Measurements from ENCODE around the gene TMEM184A. TPM values are rescaled to one million over a fixed set of nuclear protein-coding genes. Genes with fewer than 3 reads are reported as not detected.
A peak's percentile ranks its signal among the peaks of the same experiment; 100 is the strongest.

Gene TMEM184A
- total and polyA plus RNA-seq, 2 of the 13 experiments (the other 11 are each of a cell fraction or from before 2014, with no cell fraction given): 9.5 to 20.4 TPM

DNA sequence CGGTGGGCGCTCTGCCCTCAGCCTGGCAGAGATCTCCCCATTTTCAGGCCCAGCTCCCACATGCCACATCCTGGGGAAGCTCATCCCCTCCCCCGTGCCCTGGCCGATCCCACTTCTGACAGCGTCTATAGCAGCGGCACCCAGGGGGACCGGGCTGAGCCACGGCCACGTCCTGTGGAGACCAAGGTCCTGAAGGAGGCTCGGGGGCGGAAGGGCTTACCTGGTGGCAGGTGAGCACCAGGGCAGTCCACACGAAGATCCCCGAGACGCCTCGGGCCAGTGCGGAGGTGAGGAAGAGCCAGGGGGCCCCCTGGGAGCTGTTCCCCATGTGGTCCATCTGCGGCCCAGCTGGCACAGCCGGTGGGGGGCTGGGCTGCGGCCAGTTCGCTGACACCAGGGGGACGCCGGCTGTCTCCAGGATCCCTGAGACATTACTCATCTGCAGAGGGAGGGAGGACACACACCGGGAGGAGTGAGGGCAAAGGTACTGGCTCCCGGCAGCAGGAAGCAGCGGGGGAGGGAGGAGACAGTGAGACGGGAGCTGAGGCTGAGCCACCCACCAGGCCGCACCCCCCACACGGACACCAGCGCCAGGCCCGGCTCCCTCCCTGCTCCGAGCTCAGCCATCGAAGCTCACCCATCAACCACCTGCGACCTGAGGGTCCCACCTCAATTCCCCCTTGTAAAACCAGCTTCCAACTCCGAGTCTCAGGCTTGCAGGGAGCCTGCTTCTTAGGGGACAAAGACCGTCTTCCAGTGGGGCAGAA is 776 bp downstream of the TMEM184A start (continued):
- TF ChIP-seq CBX2 (IDR thresholded peaks at IDR 0.05; ENCODE audit: low read depth, low read length) (no peak), CBX2 (CRISPR knock-in tag; IDR thresholded peaks at IDR 0.05; ENCODE audit: low read depth) (no peak), BCL6 (CRISPR knock-in tag; IDR thresholded peaks at IDR 0.05) (peak; percentile 39; the same call in 1 of the 2 replicates), ZNF550 (CRISPR knock-in tag; IDR thresholded peaks at IDR 0.05; ENCODE audit: borderline replicate concordance) (no peak; the same call in 1 of the 2 replicates), ZNF557 (CRISPR knock-in tag; IDR thresholded peaks at IDR 0.05) (peak; percentile 45; the same call in 1 of the 2 replicates), HMG20B (CRISPR knock-in tag; conservative IDR thresholded peaks at IDR 0.05) (no peak), MXI1 (IDR thresholded peaks at IDR 0.05; ENCODE audit: borderline replicate concordance, low read depth, low read length) (no peak), CBFB (CRISPR knock-in tag; IDR thresholded peaks at IDR 0.05) (no peak), ZNF616 (CRISPR knock-in tag; IDR thresholded peaks at IDR 0.05; ENCODE audit: low read depth) (no peak), KDM6A (CRISPR knock-in tag; IDR thresholded peaks at IDR 0.05; ENCODE audit: low read depth) (peak; percentile 58; the same call in 1 of the 2 replicates), GTF3A (CRISPR knock-in tag; conservative IDR thresholded peaks at IDR 0.05) (no peak), ZNF737 (CRISPR knock-in tag; IDR thresholded peaks at IDR 0.05; ENCODE audit: borderline replicate concordance) (no peak), ZBTB26 (CRISPR knock-in tag; IDR thresholded peaks at IDR 0.05; ENCODE audit: borderline replicate concordance) (peak; percentile 69; the same call in 1 of the 2 replicates), NPAS2 (CRISPR knock-in tag; IDR thresholded peaks at IDR 0.05; ENCODE audit: borderline replicate concordance) (no peak), TBP (CRISPR knock-in tag; IDR thresholded peaks at IDR 0.05) (no peak), EHMT2 (IDR thresholded peaks at IDR 0.05; ENCODE audit: borderline replicate concordance, low read depth, low read length) (no peak), ZNF510 (CRISPR knock-in tag; IDR thresholded peaks at IDR 0.05; ENCODE audit: low read depth) (no peak), RXRB (CRISPR knock-in tag; IDR thresholded peaks at IDR 0.05; ENCODE audit: borderline replicate concordance) (peak; percentile 75), KLF15 (CRISPR knock-in tag; IDR thresholded peaks at IDR 0.05; ENCODE audit: borderline replicate concordance) (no peak), SATB2 (CRISPR knock-in tag; IDR thresholded peaks at IDR 0.05) (no peak)
- TF ChIP-seq, protein P1, sequence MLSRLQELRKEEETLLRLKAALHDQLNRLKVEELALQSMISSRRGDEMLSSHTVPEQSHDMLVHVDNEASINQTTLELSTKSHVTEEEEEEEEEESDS (CRISPR knock-in tag; IDR thresholded peaks at IDR 0.05; ENCODE audit: borderline replicate concordance): no peak
- TF ChIP-seq, protein P2, sequence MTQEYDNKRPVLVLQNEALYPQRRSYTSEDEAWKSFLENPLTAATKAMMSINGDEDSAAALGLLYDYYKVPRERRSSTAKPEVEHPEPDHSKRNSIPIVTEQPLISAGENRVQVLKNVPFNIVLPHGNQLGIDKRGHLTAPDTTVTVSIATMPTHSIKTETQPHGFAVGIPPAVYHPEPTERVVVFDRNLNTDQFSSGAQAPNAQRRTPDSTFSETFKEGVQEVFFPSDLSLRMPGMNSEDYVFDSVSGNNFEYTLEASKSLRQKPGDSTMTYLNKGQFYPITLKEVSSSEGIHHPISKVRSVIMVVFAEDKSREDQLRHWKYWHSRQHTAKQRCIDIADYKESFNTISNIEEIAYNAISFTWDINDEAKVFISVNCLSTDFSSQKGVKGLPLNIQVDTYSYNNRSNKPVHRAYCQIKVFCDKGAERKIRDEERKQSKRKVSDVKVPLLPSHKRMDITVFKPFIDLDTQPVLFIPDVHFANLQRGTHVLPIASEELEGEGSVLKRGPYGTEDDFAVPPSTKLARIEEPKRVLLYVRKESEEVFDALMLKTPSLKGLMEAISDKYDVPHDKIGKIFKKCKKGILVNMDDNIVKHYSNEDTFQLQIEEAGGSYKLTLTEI (CRISPR knock-in tag; conservative IDR thresholded peaks at IDR 0.05): no peak
- TF ChIP-seq, protein P3, sequence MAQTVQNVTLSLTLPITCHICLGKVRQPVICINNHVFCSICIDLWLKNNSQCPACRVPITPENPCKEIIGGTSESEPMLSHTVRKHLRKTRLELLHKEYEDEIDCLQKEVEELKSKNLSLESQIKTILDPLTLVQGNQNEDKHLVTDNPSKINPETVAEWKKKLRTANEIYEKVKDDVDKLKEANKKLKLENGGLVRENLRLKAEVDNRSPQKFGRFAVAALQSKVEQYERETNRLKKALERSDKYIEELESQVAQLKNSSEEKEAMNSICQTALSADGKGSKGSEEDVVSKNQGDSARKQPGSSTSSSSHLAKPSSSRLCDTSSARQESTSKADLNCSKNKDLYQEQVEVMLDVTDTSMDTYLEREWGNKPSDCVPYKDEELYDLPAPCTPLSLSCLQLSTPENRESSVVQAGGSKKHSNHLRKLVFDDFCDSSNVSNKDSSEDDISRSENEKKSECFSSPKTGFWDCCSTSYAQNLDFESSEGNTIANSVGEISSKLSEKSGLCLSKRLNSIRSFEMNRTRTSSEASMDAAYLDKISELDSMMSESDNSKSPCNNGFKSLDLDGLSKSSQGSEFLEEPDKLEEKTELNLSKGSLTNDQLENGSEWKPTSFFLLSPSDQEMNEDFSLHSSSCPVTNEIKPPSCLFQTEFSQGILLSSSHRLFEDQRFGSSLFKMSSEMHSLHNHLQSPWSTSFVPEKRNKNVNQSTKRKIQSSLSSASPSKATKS (CRISPR knock-in tag; IDR thresholded peaks at IDR 0.05): no peak
- TF ChIP-seq, protein P4, sequence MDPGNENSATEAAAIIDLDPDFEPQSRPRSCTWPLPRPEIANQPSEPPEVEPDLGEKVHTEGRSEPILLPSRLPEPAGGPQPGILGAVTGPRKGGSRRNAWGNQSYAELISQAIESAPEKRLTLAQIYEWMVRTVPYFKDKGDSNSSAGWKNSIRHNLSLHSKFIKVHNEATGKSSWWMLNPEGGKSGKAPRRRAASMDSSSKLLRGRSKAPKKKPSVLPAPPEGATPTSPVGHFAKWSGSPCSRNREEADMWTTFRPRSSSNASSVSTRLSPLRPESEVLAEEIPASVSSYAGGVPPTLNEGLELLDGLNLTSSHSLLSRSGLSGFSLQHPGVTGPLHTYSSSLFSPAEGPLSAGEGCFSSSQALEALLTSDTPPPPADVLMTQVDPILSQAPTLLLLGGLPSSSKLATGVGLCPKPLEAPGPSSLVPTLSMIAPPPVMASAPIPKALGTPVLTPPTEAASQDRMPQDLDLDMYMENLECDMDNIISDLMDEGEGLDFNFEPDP (CRISPR knock-in tag; conservative IDR thresholded peaks at IDR 0.05): no peak

Data from HepG2 (cell line).